Adipocyte (in vitro differentiated cells): Measurements from ENCODE around the gene CLDN19.

ENCODE experiments used
- DNase-seq: peaks from one replicate; pipeline ENCODE4 v3.0.0-alpha.2; 2015; ENCODE audit warnings: low read depth
- H3K27me3 ChIP-seq: replicated peaks from 2 replicates; pipeline ENCODE4 v1.7.0; 2013; ENCODE audit warnings: mild to moderate bottlenecking, low read length, moderate library complexity; ENCODE audit not compliant: control insufficient read depth, insufficient read depth
- H3K36me3 ChIP-seq: 2 replicates; pipeline ENCODE4 v1.7.0; 2013; ENCODE audit warnings: low read length, mild to moderate bottlenecking, moderate library complexity; ENCODE audit not compliant: control insufficient read depth, insufficient read depth, severe bottlenecking
- H3K4me1 ChIP-seq: 2 replicates; pipeline ENCODE4 v1.7.0; 2013; ENCODE audit warnings: mild to moderate bottlenecking, low read length, moderate library complexity; ENCODE audit not compliant: control insufficient read depth, insufficient read depth
- H3K4me3 ChIP-seq: 2 replicates; pipeline ENCODE4 v1.7.0; 2013; ENCODE audit warnings: mild to moderate bottlenecking, low read length, moderate library complexity
- H3K9ac ChIP-seq: 2 replicates; pipeline ENCODE4 v1.7.0; 2013; ENCODE audit warnings: mild to moderate bottlenecking, low read length, moderate library complexity
- H3K9me3 ChIP-seq: 2 replicates; pipeline ENCODE4 v1.7.0; 2013; ENCODE audit warnings: mild to moderate bottlenecking, low read length, moderate library complexity; ENCODE audit not compliant: control insufficient read depth

Gene CLDN19

DNA sequence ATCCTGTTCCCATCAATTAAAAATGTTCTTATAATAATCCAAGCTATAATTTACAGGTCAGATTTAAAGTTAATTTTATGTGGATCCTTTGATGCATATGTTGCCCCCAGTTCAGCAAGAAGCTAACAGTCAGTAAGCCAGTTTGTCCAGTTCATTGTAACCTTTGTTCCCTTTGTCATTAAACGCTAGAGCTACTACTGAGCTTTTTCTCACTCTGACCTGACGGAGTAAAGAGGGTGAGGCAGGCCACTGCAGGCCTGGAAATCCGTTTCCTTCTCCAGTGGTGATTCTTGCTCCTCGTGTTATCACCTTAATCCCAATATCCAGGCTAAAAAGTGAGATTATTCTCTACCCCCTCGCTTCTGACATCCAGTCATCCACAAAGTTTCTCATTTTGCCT, 47.6 kb downstream of the CLDN19 start:
- Histone ChIP-seq H3K9me3 (no peaks in the 10 kb centered on the region), H3K27me3 (no peaks in the 10 kb centered on the region), H3K9ac (no peak overlapping the region), H3K36me3 (peaks cover 63% of the 10 kb centered on the region), H3K4me3 (no peak overlapping the region), H3K4me1 (peaks cover 30% of the 10 kb centered on the region)
- no peak for DNase-seq

DNA sequence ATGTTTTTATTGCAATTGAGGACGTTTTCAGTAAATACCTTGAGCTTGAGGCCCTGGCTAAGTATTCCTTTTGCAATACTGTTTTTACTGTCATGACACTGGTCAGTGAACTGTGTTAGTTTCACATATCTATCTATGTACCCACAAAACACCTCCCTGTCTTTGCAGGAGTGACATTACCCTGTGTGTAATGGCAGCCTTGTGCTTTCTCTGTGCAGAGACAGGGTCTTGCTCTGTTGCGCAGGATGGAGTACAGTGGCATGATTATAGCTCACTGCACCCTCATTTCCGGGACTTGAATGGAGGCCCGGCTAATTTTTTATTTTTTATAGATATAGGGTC, 48.9 kb downstream of the CLDN19 start:
- H3K9me3 ChIP-seq, result no peaks in the 10 kb centered on the region
- peaks cover 40% of the 10 kb centered on the region for H3K4me1 ChIP-seq
- H3K4me3 ChIP-seq, result no peak overlapping the region
- H3K36me3 ChIP-seq, result peaks cover 54% of the 10 kb centered on the region
- DNase-seq, result no peak
- no peaks in the 10 kb centered on the region for H3K27me3 ChIP-seq
- no peak overlapping the region for H3K9ac ChIP-seq

DNA sequence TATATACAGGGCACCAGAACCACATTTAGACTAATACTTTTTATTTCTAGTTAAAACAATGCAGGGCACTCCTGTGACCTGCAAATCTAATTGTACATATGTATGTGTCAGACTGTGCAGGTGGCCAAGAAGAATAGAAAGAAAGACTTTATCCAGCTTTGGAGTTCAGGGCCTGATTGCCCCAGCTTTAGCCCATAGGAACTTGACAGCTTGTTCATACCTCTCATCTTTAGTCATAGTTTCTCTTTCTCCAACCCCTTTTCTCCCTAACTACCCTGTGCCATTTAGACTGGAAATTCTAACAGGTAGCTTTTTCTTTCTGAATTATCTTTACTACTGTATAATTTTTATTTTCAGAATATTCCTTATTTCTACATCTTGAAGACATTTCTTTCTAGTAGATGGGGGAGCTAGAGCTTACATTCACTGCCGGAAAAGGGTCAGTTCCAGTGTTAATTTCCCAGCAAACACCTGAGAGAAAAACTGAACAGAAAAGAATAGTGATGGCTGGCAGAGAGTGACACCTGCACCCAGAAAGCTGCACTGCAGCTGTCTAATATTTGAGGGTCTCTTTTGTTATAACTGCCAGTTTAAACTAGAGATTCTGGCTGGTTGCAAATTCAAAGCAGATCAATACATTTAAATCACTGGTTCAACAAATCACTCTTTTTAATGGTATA, 49.4 kb downstream of the CLDN19 start:
- H3K9me3 ChIP-seq, result no peaks in the 10 kb centered on the region
- no peak overlapping the region for H3K9ac ChIP-seq
- no peaks in the 10 kb centered on the region for H3K27me3 ChIP-seq
- DNase-seq, result peak; percentile 19
- peaks cover 45% of the 10 kb centered on the region for H3K4me1 ChIP-seq
- H3K4me3 ChIP-seq, result no peak overlapping the region
- peaks cover 51% of the 10 kb centered on the region for H3K36me3 ChIP-seq

DNA sequence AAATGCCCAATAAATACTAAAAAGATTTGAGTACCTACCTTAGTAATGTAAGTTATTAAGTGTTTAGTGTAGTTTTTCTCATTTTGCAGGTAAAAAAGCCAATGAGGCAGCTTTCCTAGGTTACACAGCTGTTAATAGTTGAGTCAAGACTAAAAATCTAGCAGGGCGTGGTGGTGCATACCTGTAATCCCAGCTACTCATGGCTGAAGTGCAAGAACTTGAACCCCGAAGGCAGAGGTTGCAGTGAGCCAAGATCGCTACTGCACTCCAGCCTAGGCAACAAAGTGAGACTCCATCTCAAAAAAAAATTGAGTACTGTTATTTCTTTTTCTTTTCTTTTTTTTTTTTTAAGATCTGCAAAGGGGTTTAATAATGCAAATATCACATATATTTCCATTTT, 50.1 kb downstream of the CLDN19 start:
- peaks cover 52% of the 10 kb centered on the region for H3K4me1 ChIP-seq
- DNase-seq, result no peak
- no peak overlapping the region for H3K4me3 ChIP-seq
- H3K9ac ChIP-seq, result no peak overlapping the region
- H3K36me3 ChIP-seq, result peaks cover 51% of the 10 kb centered on the region
- H3K27me3 ChIP-seq, result no peaks in the 10 kb centered on the region
- no peaks in the 10 kb centered on the region for H3K9me3 ChIP-seq

DNA sequence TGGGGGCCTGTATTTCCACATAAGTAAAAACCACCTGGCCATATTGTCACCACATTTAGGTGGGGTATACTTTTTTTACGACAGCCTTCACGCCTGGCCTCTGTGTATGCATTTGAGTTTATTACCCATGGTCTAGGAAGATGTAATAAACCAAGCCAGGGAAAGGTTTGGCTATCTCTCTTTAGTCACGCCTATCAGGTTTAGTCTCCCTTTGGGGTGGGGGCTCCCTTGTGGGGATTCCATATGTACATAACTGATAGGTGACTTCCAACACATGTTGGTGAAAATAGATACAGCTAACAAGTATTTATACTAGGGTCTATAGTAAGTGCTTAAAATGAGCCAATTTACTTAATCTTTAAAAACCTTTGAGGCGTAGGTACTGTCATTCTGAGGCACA, 53.6 kb downstream of the CLDN19 start:
- Histone ChIP-seq H3K27me3 (no peaks in the 10 kb centered on the region), H3K36me3 (peaks cover 41% of the 10 kb centered on the region), H3K9ac (no peak overlapping the region), H3K9me3 (no peaks in the 10 kb centered on the region), H3K4me1 (peaks cover 50% of the 10 kb centered on the region), H3K4me3 (peak overlapping the region; percentile 95)
- no peak for DNase-seq

DNA sequence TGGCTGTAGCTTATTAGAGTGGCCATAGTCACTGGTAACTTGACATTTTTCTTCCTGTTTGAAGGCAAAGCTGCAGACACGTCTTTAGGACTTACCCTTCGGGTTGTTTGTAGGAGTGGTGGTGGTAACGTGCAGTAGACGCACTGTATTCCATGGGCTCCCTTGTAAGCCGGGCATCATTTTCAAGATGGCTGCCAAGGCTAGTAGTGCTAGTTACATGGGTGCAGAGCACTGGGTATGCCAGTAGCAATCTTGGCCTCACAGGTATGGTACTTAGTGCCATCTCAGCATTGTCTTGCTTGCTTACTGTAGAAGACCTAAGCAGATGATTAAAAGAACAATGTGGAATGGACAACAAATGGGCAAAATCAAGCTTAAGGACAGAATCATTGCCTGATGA, 55.9 kb downstream of the CLDN19 start:
- peak overlapping the region; percentile 95 for H3K4me3 ChIP-seq
- no peaks in the 10 kb centered on the region for H3K27me3 ChIP-seq
- H3K9ac ChIP-seq, result peak overlapping the region; percentile 98
- peak; percentile 22 for DNase-seq
- H3K36me3 ChIP-seq, result peaks cover 33% of the 10 kb centered on the region
- H3K4me1 ChIP-seq, result peaks cover 64% of the 10 kb centered on the region
- no peaks in the 10 kb centered on the region for H3K9me3 ChIP-seq
